ENCODE data around the gene SYP.

The SYP gene

DNA sequence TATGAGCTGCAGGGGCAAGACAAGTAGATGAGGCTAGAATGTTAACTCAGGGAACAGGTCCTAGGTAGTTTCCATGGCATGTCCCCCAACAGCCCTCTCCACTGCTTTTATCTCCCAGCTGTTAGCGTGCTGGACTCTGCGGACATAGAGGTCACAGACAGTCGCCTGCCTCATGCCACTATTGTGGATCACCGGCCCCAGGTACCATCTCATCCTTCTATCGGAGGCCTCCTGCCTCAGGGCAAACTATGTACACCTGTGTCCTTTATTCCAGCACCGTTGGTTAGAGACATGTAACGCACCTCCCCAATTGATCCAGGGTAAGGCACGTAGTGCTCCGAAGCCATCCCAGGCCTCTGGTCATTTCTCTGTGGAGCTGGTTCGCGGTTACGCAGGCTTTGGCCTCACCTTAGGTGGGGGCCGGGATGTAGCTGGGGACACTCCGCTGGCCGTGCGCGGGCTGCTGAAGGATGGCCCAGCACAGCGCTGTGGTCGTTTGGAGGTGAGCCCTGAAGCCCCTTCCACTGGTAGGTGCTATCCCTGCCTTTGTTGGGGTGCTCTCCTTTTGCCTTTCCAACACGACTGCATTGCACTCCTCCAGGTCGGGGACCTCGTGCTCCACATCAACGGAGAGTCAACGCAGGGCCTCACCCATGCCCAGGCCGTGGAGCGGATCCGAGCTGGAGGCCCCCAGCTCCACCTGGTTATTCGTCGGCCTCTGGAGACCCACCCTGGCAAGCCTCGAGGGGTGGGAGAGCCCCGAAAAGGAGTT lies 35.2 kb downstream of the SYP start:
- H3K27me3 ChIP-seq: peaks cover 12% of the 10 kb centered on the region
- no peak overlapping the region for H3K27ac ChIP-seq
- H3K36me3 ChIP-seq: no peaks in the 10 kb centered on the region
- no peak for TF ChIP-seq Cebpa-rat (IDR thresholded peaks at IDR 0.05)
- peaks cover 14% of the 10 kb centered on the region for H3K9me3 ChIP-seq
- H3K4me3 ChIP-seq: no peak overlapping the region
- H3K4me2 ChIP-seq: peak overlapping the region; percentile 67
- H3K4me1 ChIP-seq: peaks cover 46% of the 10 kb centered on the region
- no peak overlapping the region for H3K9ac ChIP-seq
- H4K20me1 ChIP-seq: no peaks in the 10 kb centered on the region

DNA sequence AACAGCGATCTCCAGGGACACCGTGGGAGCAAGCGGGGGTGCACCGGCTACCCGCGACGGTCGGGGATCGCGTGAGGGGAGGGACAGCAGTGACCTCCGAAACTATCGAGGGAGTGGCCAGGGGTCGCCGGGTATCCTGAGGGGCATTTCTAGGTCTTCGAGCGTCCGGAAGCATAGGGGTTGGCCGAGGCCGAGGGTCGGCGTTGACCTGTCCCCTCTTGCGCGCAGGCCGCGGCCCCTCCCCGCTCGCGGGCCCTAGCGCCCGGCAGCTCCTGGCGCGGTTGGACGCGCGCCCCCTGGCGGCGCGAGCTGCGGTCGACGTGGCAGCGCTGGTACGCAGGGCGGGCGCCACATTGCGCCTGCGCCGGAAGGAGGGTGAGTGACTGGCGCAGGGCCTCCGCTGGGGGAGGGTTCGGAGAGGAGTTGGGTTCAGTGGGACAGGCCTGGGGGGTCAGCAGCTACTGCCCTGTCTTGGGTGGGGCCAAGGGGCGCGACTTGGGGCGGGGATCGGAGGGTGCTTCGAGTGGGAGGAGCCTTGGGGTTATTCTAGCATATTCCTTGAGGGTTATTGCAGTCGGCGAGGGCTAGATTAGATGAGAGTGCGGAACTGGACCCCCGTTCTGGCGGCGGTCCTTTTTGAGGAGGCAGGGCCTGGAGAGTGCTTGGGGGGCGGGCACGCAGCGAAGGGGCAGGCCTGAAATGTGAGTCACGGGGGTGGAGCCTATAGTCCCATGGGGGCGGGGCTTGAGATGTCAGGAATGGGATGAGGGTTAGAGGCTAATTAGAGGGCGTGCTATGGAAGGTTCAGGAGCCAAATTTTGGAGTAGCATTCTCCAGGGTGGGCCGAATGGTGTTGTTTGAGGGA lies 36.2 kb downstream of the SYP start:
- Histone ChIP-seq H3K27ac (peak overlapping the region; percentile 78), H3K27me3 (peaks cover 19% of the 10 kb centered on the region), H3K9ac (peak overlapping the region; percentile 72), H3K4me3 (peak overlapping the region; percentile 63), H4K20me1 (no peaks in the 10 kb centered on the region), H3K4me2 (peak overlapping the region; percentile 67), H3K4me1 (peaks cover 39% of the 10 kb centered on the region), H3K9me3 (peaks cover 14% of the 10 kb centered on the region), H3K36me3 (no peaks in the 10 kb centered on the region)
- TF ChIP-seq Cebpa-rat (IDR thresholded peaks at IDR 0.05): no peak

DNA sequence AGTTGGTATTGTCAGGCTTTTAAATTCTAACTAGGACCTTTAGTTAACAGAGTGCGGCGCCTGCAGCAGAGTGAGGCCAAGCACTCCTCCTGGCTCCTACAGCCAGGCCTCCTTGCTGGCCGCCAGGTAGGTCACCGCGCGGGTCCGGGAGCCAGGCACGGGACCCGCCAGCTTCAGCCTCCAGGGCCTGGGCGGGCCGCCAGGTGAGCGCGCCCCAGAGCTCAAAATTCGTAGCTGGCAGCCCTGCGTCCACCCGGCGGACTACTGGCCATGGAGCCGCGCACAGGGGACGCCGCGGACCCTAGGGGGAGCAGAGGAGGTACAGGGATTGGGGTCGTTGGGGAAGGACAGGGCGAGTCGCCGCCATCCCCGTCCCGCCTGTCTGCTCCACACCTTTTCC lies 37.4 kb downstream of the SYP start, which contains the start of gene MAGIX:
MAGIX (plus strand) TSS at position 139 of the 400 bp plus-strand sequence; CDS start at position 271, 132 bp downstream.
- H3K4me2 ChIP-seq: peak within 1 kb of the TSS; percentile 67
- peaks cover 29% of the 10 kb centered on the region for H3K27me3 ChIP-seq
- no peak for TF ChIP-seq Cebpa-rat (IDR thresholded peaks at IDR 0.05)
- H3K9me3 ChIP-seq: peaks cover 14% of the 10 kb centered on the region
- H3K9ac ChIP-seq: peak within 1 kb of the TSS; percentile 72
- H3K4me1 ChIP-seq: peaks cover 31% of the 10 kb centered on the region
- no peaks in the 10 kb centered on the region for H4K20me1 ChIP-seq
- peak within 1 kb of the TSS; percentile 78 for H3K27ac ChIP-seq
- H3K36me3 ChIP-seq: no peaks in the 10 kb centered on the region
- H3K4me3 ChIP-seq: peak within 1 kb of the TSS; percentile 63

DNA sequence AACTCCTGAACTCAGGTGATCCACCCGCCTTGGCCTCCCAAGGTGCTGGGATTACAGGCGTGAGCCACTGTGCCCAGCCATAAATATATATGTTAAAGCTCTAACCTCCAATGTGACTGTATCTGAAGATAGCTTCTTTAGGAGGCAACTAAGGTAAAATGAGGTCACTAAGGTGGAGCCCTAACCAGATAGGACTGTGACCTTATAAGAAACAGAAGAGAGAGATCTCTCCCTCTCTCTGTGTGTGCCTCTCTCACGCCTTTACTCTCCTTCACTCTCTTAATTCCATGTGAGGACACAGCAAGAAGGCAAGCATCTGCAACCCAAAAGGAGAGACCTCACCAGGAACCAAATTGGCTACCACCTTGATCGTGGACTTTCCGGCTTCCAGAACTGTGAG lies 38.4 kb downstream of the SYP start:
- Histone ChIP-seq H3K4me1 (peaks cover 25% of the 10 kb centered on the region), H3K27ac (no peak overlapping the region), H3K4me2 (no peak overlapping the region), H3K4me3 (no peak overlapping the region), H4K20me1 (no peaks in the 10 kb centered on the region), H3K9me3 (peaks cover 14% of the 10 kb centered on the region), H3K36me3 (no peaks in the 10 kb centered on the region), H3K27me3 (peaks cover 29% of the 10 kb centered on the region), H3K9ac (no peak overlapping the region)
- no peak for TF ChIP-seq Cebpa-rat (IDR thresholded peaks at IDR 0.05)

DNA sequence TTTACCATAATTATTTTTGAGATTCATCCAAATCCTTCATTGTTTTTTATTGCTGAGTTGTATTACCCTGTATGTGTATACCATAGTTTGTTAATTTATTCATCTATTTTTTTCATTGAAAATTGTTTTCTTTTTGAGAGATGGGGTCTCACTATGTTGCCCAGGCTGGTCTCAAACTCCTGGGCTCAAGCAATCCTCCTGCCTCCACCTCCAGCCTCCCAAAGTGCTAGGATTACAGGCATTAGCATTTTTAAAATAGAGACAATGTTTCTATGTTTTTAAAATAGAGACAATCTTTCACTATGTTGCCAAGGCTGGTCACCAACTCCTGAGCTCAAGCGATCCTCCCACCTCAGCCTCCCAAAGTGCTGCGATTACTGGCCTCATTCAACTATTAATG lies 39.1 kb downstream of the SYP start:
- H3K27ac ChIP-seq: no peak overlapping the region
- peaks cover 29% of the 10 kb centered on the region for H3K27me3 ChIP-seq
- no peak for TF ChIP-seq Cebpa-rat (IDR thresholded peaks at IDR 0.05)
- peaks cover 18% of the 10 kb centered on the region for H3K4me1 ChIP-seq
- H3K4me3 ChIP-seq: no peak overlapping the region
- no peaks in the 10 kb centered on the region for H3K36me3 ChIP-seq
- no peaks in the 10 kb centered on the region for H4K20me1 ChIP-seq
- H3K9me3 ChIP-seq: peaks cover 19% of the 10 kb centered on the region
- H3K4me2 ChIP-seq: no peak overlapping the region
- H3K9ac ChIP-seq: no peak overlapping the region

DNA sequence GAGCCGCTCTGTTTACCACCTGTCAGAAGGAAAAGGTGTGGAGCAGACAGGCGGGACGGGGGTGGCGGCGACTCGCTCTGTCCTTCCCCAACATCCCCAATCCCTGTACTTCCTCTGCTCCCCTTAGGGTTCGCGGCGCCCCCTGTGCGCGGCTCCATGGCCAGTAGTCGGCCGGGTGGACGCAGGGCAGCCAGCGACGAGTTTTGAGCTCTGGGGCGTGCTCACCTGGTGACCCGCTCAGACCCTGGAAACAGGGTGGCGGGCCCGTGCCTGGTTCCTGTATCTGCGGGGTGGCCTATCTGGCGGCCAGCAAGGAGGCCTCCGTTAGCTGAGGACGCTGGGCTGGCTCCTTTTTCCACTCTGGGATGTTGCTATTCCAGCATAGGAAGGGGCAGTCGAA lies 42.8 kb downstream of the SYP start:
- H3K4me3 ChIP-seq: no peak overlapping the region
- no peaks in the 10 kb centered on the region for H3K36me3 ChIP-seq
- no peaks in the 10 kb centered on the region for H4K20me1 ChIP-seq
- H3K9me3 ChIP-seq: 0 out of 2 replicates have a peak, but pooled peaks cover 4% of the 10 kb centered on the region
- H3K27me3 ChIP-seq: peaks cover 37% of the 10 kb centered on the region
- H3K9ac ChIP-seq: no peak overlapping the region
- H3K4me1 ChIP-seq: 0 out of 2 replicates have a peak, but pooled peaks cover 7% of the 10 kb centered on the region
- H3K4me2 ChIP-seq: no peak overlapping the region
- no peak for TF ChIP-seq Cebpa-rat (IDR thresholded peaks at IDR 0.05)
- H3K27ac ChIP-seq: no peak overlapping the region

DNA sequence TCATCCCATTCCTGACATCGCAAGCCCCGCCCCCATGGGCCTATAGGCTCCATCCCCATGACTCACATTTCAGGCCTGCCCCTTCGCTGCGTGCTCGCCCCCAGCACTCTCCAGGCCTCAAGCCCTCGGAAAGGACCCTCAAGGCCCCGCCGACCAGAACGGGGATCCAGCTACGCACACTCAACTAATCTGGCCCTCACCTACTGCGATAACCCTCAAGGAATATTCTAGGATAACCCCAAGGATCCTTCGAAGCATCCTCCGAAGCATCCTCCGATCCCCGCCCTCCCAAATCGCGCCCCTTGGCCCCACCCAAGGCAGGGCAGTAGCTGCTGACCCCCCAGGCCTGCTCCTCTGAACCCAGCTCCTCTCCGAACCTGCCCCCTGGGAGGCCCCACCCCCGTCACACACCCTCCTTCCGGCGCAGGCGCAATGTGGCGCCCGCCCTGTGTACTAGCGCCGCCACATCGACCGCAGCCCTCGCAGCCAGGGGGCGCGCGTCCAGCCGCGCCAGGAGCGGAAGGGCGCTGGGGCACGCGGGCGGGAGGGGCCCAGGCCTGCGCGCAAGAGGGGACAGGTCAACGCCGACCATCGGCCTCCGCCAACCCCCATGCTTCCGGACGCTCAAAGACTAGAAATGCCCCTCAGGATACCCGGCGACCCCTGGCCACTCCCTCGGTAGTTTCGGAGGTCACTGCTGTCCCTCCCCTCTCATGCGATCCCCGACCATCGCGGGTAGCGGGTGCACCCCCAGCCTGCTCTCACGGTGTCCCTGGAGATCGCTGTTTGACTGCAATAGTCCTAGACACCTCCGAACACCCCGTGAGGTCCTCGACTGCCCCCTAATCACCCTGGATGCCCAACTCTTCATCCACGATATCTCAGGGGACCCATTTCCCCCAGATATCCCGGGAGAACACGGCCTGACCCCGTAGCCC lies 43.8 kb downstream of the SYP start:
- H3K27me3 ChIP-seq: peaks cover 37% of the 10 kb centered on the region

DNA sequence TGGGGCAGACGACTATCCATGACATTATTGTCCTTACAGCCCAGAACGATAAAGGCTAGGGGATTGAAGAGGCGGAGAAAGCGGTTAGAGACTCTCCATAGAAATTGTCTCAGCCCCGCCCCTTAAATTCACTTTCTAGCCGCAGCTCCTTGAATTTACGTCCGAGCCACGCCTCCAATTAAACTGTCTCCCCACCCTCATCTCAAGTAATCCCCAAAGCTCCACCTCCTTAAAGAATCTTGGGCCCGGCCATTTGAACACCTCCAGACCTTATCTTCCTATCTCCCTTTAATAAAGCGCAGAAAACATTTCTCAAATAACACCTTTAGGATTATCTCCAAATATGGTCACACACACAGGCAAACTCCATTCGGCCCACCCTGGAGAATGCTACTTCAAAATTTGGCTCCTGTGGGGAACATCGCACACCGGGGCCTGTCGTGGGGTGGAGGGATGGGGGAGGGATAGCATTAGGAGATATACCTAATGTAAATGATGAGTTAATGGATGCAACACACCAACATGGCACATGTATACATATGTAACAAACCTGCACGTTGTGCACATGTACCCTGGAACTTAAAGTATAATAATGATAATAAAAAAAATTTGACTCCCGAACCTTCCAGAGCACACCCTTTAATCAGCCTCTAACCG lies 44.6 kb downstream of the SYP start:
- Histone ChIP-seq H3K4me2 (peak overlapping the region; percentile 73), H3K9me3 (0 out of 2 replicates have a peak, but pooled peaks cover 4% of the 10 kb centered on the region), H3K27ac (peak overlapping the region; percentile 74), H3K4me3 (peak overlapping the region; percentile 65), H3K4me1 (0 out of 2 replicates have a peak, but pooled peaks cover 7% of the 10 kb centered on the region), H3K36me3 (no peaks in the 10 kb centered on the region), H3K9ac (peak overlapping the region; percentile 71; the same call in 1 of the 2 replicates), H3K27me3 (peaks cover 34% of the 10 kb centered on the region), H4K20me1 (no peaks in the 10 kb centered on the region)
- TF ChIP-seq Cebpa-rat (IDR thresholded peaks at IDR 0.05): no peak

More for the DNA sequence above, 43.8 kb downstream of the SYP start:
- H4K20me1 ChIP-seq: no peaks in the 10 kb centered on the region
- H3K9me3 ChIP-seq: 0 out of 2 replicates have a peak, but pooled peaks cover 4% of the 10 kb centered on the region
- peak overlapping the region; percentile 74 for H3K27ac ChIP-seq
- peak overlapping the region; percentile 65 for H3K4me3 ChIP-seq
- 0 out of 2 replicates have a peak, but pooled peaks cover 7% of the 10 kb centered on the region for H3K4me1 ChIP-seq
- no peaks in the 10 kb centered on the region for H3K36me3 ChIP-seq
- H3K9ac ChIP-seq: peak overlapping the region; percentile 71
- TF ChIP-seq Cebpa-rat (IDR thresholded peaks at IDR 0.05): no peak
- H3K4me2 ChIP-seq: peak overlapping the region; percentile 73

All from BLaER1 (cell line).